Measurements from ENCODE around the gene SEZ6L.

The SEZ6L gene

DNA sequence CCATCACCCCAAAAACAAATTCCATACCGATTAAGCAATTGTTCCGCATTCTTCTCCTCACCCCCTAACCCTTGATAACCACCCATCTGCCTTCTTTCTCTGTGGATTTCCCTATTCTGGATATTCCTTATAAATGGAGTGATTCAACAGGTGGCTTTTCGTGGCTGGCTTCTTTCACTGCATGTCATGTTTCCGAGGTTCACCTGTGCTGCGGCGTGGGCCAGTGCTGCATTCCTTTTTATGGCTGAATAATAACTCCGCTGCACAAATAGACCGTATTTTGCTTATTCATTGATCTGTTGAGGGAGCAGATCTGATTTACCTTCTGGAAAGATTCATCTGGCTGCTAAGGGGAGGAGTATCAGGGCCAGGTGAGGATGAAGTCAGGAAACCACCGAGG lies 165.0 kb downstream of the SEZ6L start:
- no peak for DNase-seq (ENCODE audit: low read depth)

GRCh38 chr22:26336773-26337172 lies 167.5 kb downstream of the SEZ6L start:
- no peak for DNase-seq (ENCODE audit: low read depth)

GRCh38 chr22:26339755-26340154 lies 170.5 kb downstream of the SEZ6L start:
- DNase-seq (ENCODE audit: low read depth), result no peak

- DNase-seq (ENCODE audit: low read depth), result no peak
Measured at GRCh38 chr22:26342745-26343410, 173.6 kb downstream of the SEZ6L start.

DNA sequence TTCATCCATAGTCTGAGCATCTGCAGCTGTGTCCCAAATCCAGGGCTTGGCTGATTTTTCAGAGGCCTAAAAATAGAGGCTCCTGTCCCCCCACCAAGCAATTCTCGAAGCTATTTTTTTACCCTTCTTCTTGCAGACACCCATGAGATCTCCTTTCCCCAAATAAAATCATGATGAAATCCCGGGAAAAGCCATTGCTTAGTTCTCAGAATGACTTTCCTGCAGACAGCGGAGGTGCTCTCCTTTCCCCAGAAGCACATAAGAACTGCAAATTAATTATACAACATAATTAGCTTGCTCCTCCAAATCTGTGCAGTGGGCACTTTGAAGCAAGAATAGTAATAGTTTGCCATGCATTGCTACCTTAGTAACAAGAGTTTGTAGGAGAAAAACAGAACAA lies 176.2 kb downstream of the SEZ6L start:
- DNase-seq (ENCODE audit: low read depth), result no peak

GRCh38 chr22:26348810-26349526 lies 179.7 kb downstream of the SEZ6L start:
- no peak for DNase-seq (ENCODE audit: low read depth)

- DNase-seq (ENCODE audit: low read depth), result no peak
Measured at GRCh38 chr22:26354707-26355106, 185.4 kb downstream of the SEZ6L start.

GRCh38 chr22:26357281-26357680 lies 188.0 kb downstream of the SEZ6L start:
- DNase-seq (ENCODE audit: low read depth), result no peak

- no peak for DNase-seq (ENCODE audit: low read depth)
Measured at GRCh38 chr22:26357813-26358212, 188.6 kb downstream of the SEZ6L start.

DNA sequence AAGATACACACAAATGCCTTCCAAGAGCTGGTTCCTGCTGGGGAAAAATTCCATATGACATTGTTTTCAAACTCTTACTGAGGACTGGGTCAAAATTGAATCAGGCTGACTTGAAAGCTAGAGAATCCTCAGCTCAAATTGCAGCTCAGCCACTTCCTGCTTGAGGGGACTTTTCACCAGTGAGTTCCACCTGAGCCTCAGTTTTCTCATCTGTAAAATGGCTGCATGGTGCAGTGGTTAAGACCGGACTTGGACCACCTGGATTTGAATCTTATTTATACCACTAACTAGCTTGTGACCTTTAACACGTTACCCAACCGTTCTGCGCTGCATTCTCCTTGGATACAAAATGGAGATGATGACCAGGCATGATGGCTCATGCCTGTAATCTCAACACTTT lies 189.9 kb downstream of the SEZ6L start:
- DNase-seq (ENCODE audit: low read depth), result no peak

- DNase-seq (ENCODE audit: low read depth), result peak; percentile 28
Measured at GRCh38 chr22:26360169-26360885, 191.1 kb downstream of the SEZ6L start.

DNA sequence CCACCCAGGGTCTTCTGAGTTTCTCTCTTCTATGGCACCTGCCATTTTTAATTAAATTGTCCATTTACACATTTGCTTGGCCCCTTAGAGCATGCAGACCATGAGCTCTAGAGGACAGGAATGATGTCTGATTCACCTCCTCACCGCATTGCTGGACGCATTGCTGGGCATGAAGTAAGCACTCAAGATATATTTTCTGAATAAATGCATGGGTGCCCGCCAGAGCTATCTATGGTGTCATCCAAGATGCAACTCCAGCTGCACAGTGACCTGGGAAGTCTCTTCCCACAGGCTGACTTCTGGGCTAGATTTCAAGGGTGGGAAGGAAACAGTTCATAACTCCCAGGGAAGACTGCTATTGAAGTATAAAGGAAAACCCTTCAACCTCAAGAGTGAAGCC lies 193.2 kb downstream of the SEZ6L start:
- DNase-seq (ENCODE audit: low read depth), result no peak

GRCh38 chr22:26364066-26365015 lies 195.1 kb downstream of the SEZ6L start:
- DNase-seq (ENCODE audit: low read depth), result no peak

- DNase-seq (ENCODE audit: low read depth), result no peak
Measured at GRCh38 chr22:26367402-26368245, 198.4 kb downstream of the SEZ6L start.

DNA sequence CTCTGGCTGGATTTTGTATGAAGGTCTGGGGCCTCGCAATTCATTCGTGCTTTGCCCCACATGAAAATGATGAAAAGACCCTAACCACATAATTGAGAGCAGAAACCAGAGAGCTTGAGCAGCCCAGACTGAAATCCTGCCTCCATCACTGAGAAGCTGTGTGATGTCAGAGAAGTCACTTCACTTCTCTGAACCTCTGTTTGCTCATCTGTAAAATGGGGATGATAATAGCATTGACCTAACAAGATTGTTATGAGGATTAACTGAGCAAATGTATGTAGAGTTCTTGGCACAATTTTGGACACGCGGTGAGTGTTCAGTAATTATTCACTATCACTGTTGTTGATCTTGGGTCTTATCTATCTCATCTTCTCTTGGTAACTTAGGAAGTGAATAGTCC lies 203.6 kb downstream of the SEZ6L start:
- no peak for DNase-seq (ENCODE audit: low read depth)

DNA sequence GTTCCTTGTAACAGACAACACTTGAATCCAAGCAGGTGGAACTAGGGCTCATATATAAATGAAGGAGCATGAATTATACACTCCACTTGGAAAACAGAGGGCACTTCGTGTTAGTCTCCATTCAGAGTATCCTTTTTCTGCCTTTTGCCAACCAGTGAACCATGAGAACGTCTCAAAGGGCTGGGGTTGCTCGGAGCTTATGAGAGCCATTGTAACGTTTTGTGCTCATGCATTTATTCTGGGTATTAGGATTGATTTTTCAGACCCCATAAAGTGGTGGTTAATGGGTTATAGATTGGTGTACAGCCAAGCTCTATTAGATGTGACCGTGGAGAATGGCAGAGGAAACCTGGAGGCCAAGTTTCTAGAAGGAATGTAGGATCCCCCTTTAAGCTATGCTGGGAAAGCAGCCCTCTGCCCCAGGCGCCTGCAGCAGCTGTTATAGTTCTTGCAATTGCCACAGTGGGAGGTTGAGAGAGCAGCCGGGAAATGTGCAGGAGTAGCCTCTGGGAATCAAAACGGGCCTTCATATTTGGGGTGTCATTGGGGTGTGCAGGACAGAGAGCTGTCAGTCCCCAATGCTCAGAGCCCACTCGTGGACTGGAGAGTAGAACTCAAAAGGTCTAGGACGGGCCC lies 205.2 kb downstream of the SEZ6L start:
- no peak for DNase-seq (ENCODE audit: low read depth)

DNA sequence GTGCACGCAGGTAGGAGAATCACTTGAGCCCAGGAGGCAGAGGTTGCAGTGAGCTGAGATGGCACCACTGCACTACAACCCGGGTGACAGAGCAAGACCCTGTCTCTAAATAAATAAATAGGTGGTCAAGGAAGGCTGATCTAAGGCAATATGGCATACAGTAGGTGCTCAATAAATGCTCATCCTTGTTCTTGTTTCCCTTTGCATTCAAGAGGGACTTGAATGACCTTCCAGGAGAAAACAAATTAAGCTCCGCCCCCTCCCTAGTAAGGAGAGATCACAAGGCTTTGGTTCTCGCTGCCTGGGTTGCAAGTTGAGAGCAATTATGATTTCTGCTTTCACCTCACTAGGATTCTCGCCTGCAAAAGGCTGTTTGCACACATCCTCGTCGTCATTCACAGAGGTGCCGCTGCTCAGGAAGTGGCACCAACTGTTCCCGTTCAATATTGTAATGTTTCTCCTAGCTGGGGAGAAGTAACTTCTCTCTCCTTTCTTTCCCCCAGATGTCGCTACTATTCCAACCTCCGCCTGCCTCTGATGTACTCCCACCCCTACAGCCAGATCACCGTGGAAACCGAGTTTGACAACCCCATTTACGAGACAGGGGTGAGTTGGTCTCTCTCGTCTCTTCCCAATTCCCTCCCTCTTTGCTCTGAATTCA lies 208.0 kb downstream of the SEZ6L start:
- no peak for DNase-seq (ENCODE audit: low read depth)

DNA sequence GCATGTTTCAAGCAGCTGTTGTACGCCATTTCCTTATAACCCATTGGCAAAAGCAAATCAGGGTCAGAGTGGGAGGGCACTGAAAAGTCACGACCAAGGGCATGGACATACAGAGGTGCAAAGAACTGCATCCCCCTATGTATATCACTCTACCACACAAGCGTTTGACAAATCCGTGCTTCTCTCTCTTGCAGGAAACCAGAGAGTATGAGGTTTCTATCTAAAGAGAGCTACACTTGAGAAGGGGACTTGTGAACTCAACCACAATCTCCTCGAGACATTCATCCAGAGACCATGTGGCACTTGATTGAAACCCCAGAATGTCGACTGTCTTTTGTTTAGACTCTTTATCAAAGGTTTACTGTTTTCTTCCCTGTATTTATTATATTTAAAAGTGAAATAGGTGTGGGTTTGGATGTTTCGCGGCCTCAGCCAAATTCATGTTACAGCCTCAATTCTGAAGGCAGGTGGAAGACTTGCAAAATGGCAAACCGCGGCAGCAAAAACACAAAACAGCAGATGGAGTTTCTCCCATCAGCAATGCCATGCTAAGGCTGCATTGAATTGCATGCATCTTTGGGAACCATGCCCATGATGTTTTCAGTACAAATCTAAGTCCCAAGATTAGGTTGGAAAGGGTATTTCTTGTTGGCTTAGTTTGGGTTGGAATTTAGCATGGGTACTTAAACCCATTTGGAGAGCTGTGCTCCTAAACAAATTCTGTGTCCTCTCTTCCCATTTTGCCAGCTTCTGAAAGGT lies 211.0 kb downstream of the SEZ6L start:
- DNase-seq (ENCODE audit: low read depth), result no peak

- no peak for DNase-seq (ENCODE audit: low read depth)
Measured at GRCh38 chr22:26382782-26383181, 213.5 kb downstream of the SEZ6L start.
